Stimulated activated naive CD4-positive, alpha-beta T cell treated with Interleukin-2 at 50 U/mL for 16 hours (primary cell): ENCODE data around the gene TRPT1.

Experiments used
- DNase-seq: peaks from one replicate; lab custom pipeline; 2025; lab: John Stamatoyannopoulos, UW

The TRPT1 gene

GRCh38 chr11:64225608-64226506 lies at the start of gene TRPT1, which contains the start of gene NUDT22:
TRPT1 (minus strand) TSS chr11:64226186; CDS start chr11:64225860, 326 bp downstream.
NUDT22 (plus strand) TSS chr11:64226274; CDS start chr11:64226653, 379 bp downstream.
- DNase-seq: peak; percentile 89

GRCh38 chr11:64275031-64275800 lies 49.2 kb upstream of the TRPT1 start:
- DNase-seq: no peak

- DNase-seq: peak; percentile 98
Observed at GRCh38 chr11:64269540-64270220, 43.7 kb upstream of the TRPT1 start.

- DNase-seq: peak; percentile 28
Observed at GRCh38 chr11:64268893-64269539, 43.0 kb upstream of the TRPT1 start.

- DNase-seq: no peak
Observed at GRCh38 chr11:64268025-64268892, 42.3 kb upstream of the TRPT1 start.

GRCh38 chr11:64267207-64267945 lies 41.4 kb upstream of the TRPT1 start:
- DNase-seq: no peak

GRCh38 chr11:64266339-64266738 lies 40.4 kb upstream of the TRPT1 start:
- DNase-seq: no peak

- no peak for DNase-seq
Observed at GRCh38 chr11:64265176-64266160, 39.5 kb upstream of the TRPT1 start.

GRCh38 chr11:64264371-64264852 lies 38.4 kb upstream of the TRPT1 start:
- DNase-seq: no peak

- no peak for DNase-seq
Observed at GRCh38 chr11:64263947-64264317, 37.9 kb upstream of the TRPT1 start.

GRCh38 chr11:64263021-64263946 lies 37.3 kb upstream of the TRPT1 start:
- DNase-seq: no peak

- DNase-seq: no peak
Observed at GRCh38 chr11:64262271-64263002, 36.5 kb upstream of the TRPT1 start.

- no peak for DNase-seq
Observed at GRCh38 chr11:64261556-64262080, 35.6 kb upstream of the TRPT1 start.

- no peak for DNase-seq
Observed at GRCh38 chr11:64260147-64260708, 34.2 kb upstream of the TRPT1 start.

GRCh38 chr11:64259533-64260067 lies 33.6 kb upstream of the TRPT1 start:
- DNase-seq: no peak

- DNase-seq: no peak
Observed at GRCh38 chr11:64258946-64259532, 33.1 kb upstream of the TRPT1 start.
